GM19463 (cell line): Measurements from ENCODE around the gene ARHGEF39.

ENCODE experiments used
- ATAC-seq: cut with Tn5 transposase; IDR thresholded peaks from one replicate; pipeline ENCODE4 v1.9.1; 2021; ENCODE audit warnings: mild to moderate bottlenecking, moderate library complexity; ENCODE audit not compliant: unreplicated experiment

Gene ARHGEF39

GRCh38 chr9:35679091-35679490 lies 14.1 kb upstream of the ARHGEF39 start:
- ATAC-seq: no peak

GRCh38 chr9:35675732-35676392 lies 10.9 kb upstream of the ARHGEF39 start:
- ATAC-seq: peak; percentile 33

- ATAC-seq: no peak
Measured at GRCh38 chr9:35675204-35675603, 10.2 kb upstream of the ARHGEF39 start.

- ATAC-seq: no peak
Measured at GRCh38 chr9:35674025-35674361, 9.0 kb upstream of the ARHGEF39 start.

GRCh38 chr9:35673132-35674024 lies 8.4 kb upstream of the ARHGEF39 start, which contains the start of gene CA9:
Gene CA9, plus strand, starts transcription at chr9:35673928. Its CDS starts 32 bp downstream, at chr9:35673960.
- ATAC-seq: no peak

GRCh38 chr9:35669331-35670145 lies 4.5 kb upstream of the ARHGEF39 start:
- ATAC-seq: no peak

- no peak for ATAC-seq
Measured at GRCh38 chr9:35667939-35668338, 2.9 kb upstream of the ARHGEF39 start.

GRCh38 chr9:35666549-35666948 lies 1.6 kb upstream of the ARHGEF39 start:
- no peak for ATAC-seq

GRCh38 chr9:35666045-35666444 lies 1.1 kb upstream of the ARHGEF39 start:
- no peak for ATAC-seq

GRCh38 chr9:35665471-35665818 lies 450 bp upstream of the ARHGEF39 start:
- no peak for ATAC-seq

GRCh38 chr9:35662437-35662836 lies 2.6 kb downstream of the ARHGEF39 start:
- no peak for ATAC-seq

- ATAC-seq: no peak
Measured at GRCh38 chr9:35661756-35662350, 3.1 kb downstream of the ARHGEF39 start.

GRCh38 chr9:35660966-35661415 lies 4.0 kb downstream of the ARHGEF39 start:
- ATAC-seq: no peak

- no peak for ATAC-seq
Measured at GRCh38 chr9:35659340-35659739, 5.7 kb downstream of the ARHGEF39 start.

GRCh38 chr9:35658968-35659220 lies 6.1 kb downstream of the ARHGEF39 start:
- no peak for ATAC-seq

- peak; percentile 62 for ATAC-seq
Measured at GRCh38 chr9:35658137-35658967, 6.6 kb downstream of the ARHGEF39 start, which contains the start of gene CCDC107. Gene CCDC107, plus strand, starts transcription at chr9:35658292. Its CDS starts 88 bp downstream, at chr9:35658380.

- peak; percentile 86 for ATAC-seq
Measured at GRCh38 chr9:35657546-35658136, 7.4 kb downstream of the ARHGEF39 start, which contains the start of gene RMRP. Gene RMRP, minus strand, starts transcription at chr9:35658019.

- no peak for ATAC-seq
Measured at GRCh38 chr9:35656831-35657545, 8.0 kb downstream of the ARHGEF39 start.

GRCh38 chr9:35656348-35656747 lies 8.6 kb downstream of the ARHGEF39 start:
- ATAC-seq: no peak
